Measurements from ENCODE around the gene C12orf42.

Gene C12orf42

GRCh38 chr12:103386451-103386850 lies 109.3 kb downstream of the C12orf42 start:
- H3K4me2 ChIP-seq (ENCODE audit: low read depth, low read length, poor library complexity, severe bottlenecking) = no peak overlapping the region
- no peak overlapping the region for H3K27ac ChIP-seq (ENCODE audit: low read depth, low read length)
- H3K9me3 ChIP-seq (ENCODE audit: insufficient read depth, low read length) = no peaks in the 10 kb centered on the region
- H3K9ac ChIP-seq (ENCODE audit: low read length) = no peak overlapping the region
- H3F3A ChIP-seq (ENCODE audit: insufficient read depth) = no peaks in the 10 kb centered on the region
- H4K20me1 ChIP-seq (ENCODE audit: low read depth, low read length) = no peaks in the 10 kb centered on the region
- no peak for TF ChIP-seq CTCF (IDR thresholded peaks at IDR 0.05; ENCODE audit: insufficient read depth, low read length, poor library complexity, severe bottlenecking)
- no peak for TF ChIP-seq EZH2phosphoT487 (conservative IDR thresholded peaks at IDR 0.05; ENCODE audit: low read length)
- no peaks in the 10 kb centered on the region for H3K79me2 ChIP-seq (ENCODE audit: insufficient read depth, low read length)
- no peaks in the 10 kb centered on the region for H3K36me3 ChIP-seq (ENCODE audit: low read length)
- H2AFZ ChIP-seq (ENCODE audit: low read depth, low read length, severe bottlenecking) = no peak overlapping the region
- no peaks in the 10 kb centered on the region for H3K27me3 ChIP-seq (ENCODE audit: low read length)
- no peak overlapping the region for H3K4me3 ChIP-seq (ENCODE audit: insufficient read depth, low read length, poor library complexity, severe bottlenecking)
- H3K9me2 ChIP-seq (replicated peaks; ENCODE audit: insufficient read depth, low read length) = no peaks in the 10 kb centered on the region

- Histone ChIP-seq H4K20me1 (ENCODE audit: low read depth, low read length) (no peaks in the 10 kb centered on the region), H3K79me2 (ENCODE audit: insufficient read depth, low read length) (no peaks in the 10 kb centered on the region), H2AFZ (ENCODE audit: low read depth, low read length, severe bottlenecking) (no peak overlapping the region), H3K9ac (ENCODE audit: low read length) (no peak overlapping the region), H3K27me3 (ENCODE audit: low read length) (no peaks in the 10 kb centered on the region), H3K9me3 (ENCODE audit: insufficient read depth, low read length) (no peaks in the 10 kb centered on the region), H3K9me2 (replicated peaks; ENCODE audit: insufficient read depth, low read length) (no peaks in the 10 kb centered on the region), H3K27ac (ENCODE audit: low read depth, low read length) (no peak overlapping the region), H3K4me2 (ENCODE audit: low read depth, low read length, poor library complexity, severe bottlenecking) (no peak overlapping the region), H3K36me3 (ENCODE audit: low read length) (no peaks in the 10 kb centered on the region), H3K4me3 (ENCODE audit: insufficient read depth, low read length, poor library complexity, severe bottlenecking) (no peak overlapping the region), H3F3A (ENCODE audit: insufficient read depth) (no peaks in the 10 kb centered on the region)
- no peak for TF ChIP-seq EZH2phosphoT487 (conservative IDR thresholded peaks at IDR 0.05; ENCODE audit: low read length)
- no peak for TF ChIP-seq CTCF (IDR thresholded peaks at IDR 0.05; ENCODE audit: insufficient read depth, low read length, poor library complexity, severe bottlenecking)
These were observed 112.9 kb downstream of the C12orf42 start for GRCh38 chr12:103382736-103383346.

GRCh38 chr12:103382119-103382518 lies 113.6 kb downstream of the C12orf42 start:
- TF ChIP-seq CTCF (IDR thresholded peaks at IDR 0.05; ENCODE audit: insufficient read depth, low read length, poor library complexity, severe bottlenecking) (no peak), EZH2phosphoT487 (conservative IDR thresholded peaks at IDR 0.05; ENCODE audit: low read length) (no peak)
- Histone ChIP-seq H4K20me1 (ENCODE audit: low read depth, low read length) (no peaks in the 10 kb centered on the region), H3K9me2 (replicated peaks; ENCODE audit: insufficient read depth, low read length) (no peaks in the 10 kb centered on the region), H3K36me3 (ENCODE audit: low read length) (no peaks in the 10 kb centered on the region), H3K9ac (ENCODE audit: low read length) (no peak overlapping the region), H3K4me2 (ENCODE audit: low read depth, low read length, poor library complexity, severe bottlenecking) (no peak overlapping the region), H2AFZ (ENCODE audit: low read depth, low read length, severe bottlenecking) (no peak overlapping the region), H3F3A (ENCODE audit: insufficient read depth) (no peaks in the 10 kb centered on the region), H3K27me3 (ENCODE audit: low read length) (no peaks in the 10 kb centered on the region), H3K79me2 (ENCODE audit: insufficient read depth, low read length) (no peaks in the 10 kb centered on the region), H3K27ac (ENCODE audit: low read depth, low read length) (no peak overlapping the region), H3K4me3 (ENCODE audit: insufficient read depth, low read length, poor library complexity, severe bottlenecking) (no peak overlapping the region), H3K9me3 (ENCODE audit: insufficient read depth, low read length) (no peaks in the 10 kb centered on the region)
